Stimulated activated naive CD8-positive, alpha-beta T cell treated with anti-CD3 and anti-CD28 coated beads, Interleukin-15, Interleukin-2, amounts not matched to agents 100 U/mL and 50 U/mL, for 24 hours (primary cell): ENCODE results near the gene MICAL2.

Experiments used
- ATAC-seq: fragments of 150-1000 bp; cut with Tn5 transposase; one replicate; pipeline ENCODE4 v1.10.0; 2021
- DNase-seq: peaks from one replicate; pipeline ENCODE4 v3.0.0; 2021

Gene MICAL2

GRCh38 chr11:12232817-12233601 is 122.6 kb downstream of the MICAL2 start:
- DNase-seq, result no peak
- no peak for ATAC-seq

GRCh38 chr11:12233602-12233925 is 123.2 kb downstream of the MICAL2 start:
- DNase-seq (no peak), ATAC-seq (no peak)

- ATAC-seq, result no peak
- no peak for DNase-seq
These were observed 123.8 kb downstream of the MICAL2 start for GRCh38 chr11:12234221-12234620.

GRCh38 chr11:12235080-12235479 is 124.7 kb downstream of the MICAL2 start:
- ATAC-seq (no peak), DNase-seq (no peak)

- ATAC-seq, result peak; percentile 29
- peak; percentile 24 for DNase-seq
These were observed 125.2 kb downstream of the MICAL2 start for GRCh38 chr11:12235553-12235946.

- DNase-seq, result peak; percentile 64
These were observed 125.8 kb downstream of the MICAL2 start for GRCh38 chr11:12235947-12236743.

GRCh38 chr11:12236744-12237101 is 126.3 kb downstream of the MICAL2 start:
- no peak for ATAC-seq
- DNase-seq, result no peak

More at GRCh38 chr11:12235947-12236743, 125.8 kb downstream of the MICAL2 start:
- peak; percentile 82 for ATAC-seq

GRCh38 chr11:12237381-12237784 is 127.0 kb downstream of the MICAL2 start:
- ATAC-seq (no peak), DNase-seq (no peak)

- ATAC-seq (no peak), DNase-seq (no peak)
These were observed 128.0 kb downstream of the MICAL2 start for GRCh38 chr11:12238420-12238819.

- DNase-seq (no peak), ATAC-seq (no peak)
These were observed 129.0 kb downstream of the MICAL2 start for GRCh38 chr11:12239396-12239795.

GRCh38 chr11:12239804-12240371 is 129.5 kb downstream of the MICAL2 start:
- DNase-seq, result no peak
- no peak for ATAC-seq

GRCh38 chr11:12240677-12241076 is 130.3 kb downstream of the MICAL2 start:
- DNase-seq (no peak), ATAC-seq (no peak)

GRCh38 chr11:12241401-12241800 is 131.0 kb downstream of the MICAL2 start:
- no peak for DNase-seq
- ATAC-seq, result no peak

- ATAC-seq (no peak), DNase-seq (peak; percentile 26)
These were observed 131.7 kb downstream of the MICAL2 start for GRCh38 chr11:12241971-12242672.

- DNase-seq, result no peak
- no peak for ATAC-seq
These were observed 132.6 kb downstream of the MICAL2 start for GRCh38 chr11:12242966-12243365.

GRCh38 chr11:12243486-12243885 is 133.1 kb downstream of the MICAL2 start:
- DNase-seq (no peak), ATAC-seq (no peak)

GRCh38 chr11:12243911-12244550 is 133.6 kb downstream of the MICAL2 start:
- ATAC-seq (no peak), DNase-seq (no peak)

- DNase-seq (no peak), ATAC-seq (no peak)
These were observed 134.7 kb downstream of the MICAL2 start for GRCh38 chr11:12245091-12245490.

- no peak for ATAC-seq
These were observed 135.2 kb downstream of the MICAL2 start for GRCh38 chr11:12245549-12246016.

GRCh38 chr11:12246147-12246546 is 135.8 kb downstream of the MICAL2 start:
- ATAC-seq (no peak), DNase-seq (no peak)

More at GRCh38 chr11:12245549-12246016, 135.2 kb downstream of the MICAL2 start:
- no peak for DNase-seq

- ATAC-seq (no peak), DNase-seq (no peak)
These were observed 136.6 kb downstream of the MICAL2 start for GRCh38 chr11:12246989-12247388.
